Caco-2 (cell line): ENCODE data around the gene KSR2. TPM values are rescaled to one million over a fixed set of nuclear protein-coding genes. Genes with fewer than 3 reads are reported as not detected.
A peak's percentile ranks its signal among the peaks of the same experiment; 100 is the strongest.

Source experiments
- BruUV-seq: library from RNA; stranded (reverse); fragments of 400-500 nt; replicated peaks from 2 replicates; lab custom pipeline; 2021; lab: Mats Ljungman, UMichigan
- CTCF ChIA-PET: fragments of 300-600 bp; sonication (Branson Sonifier 250); formaldehyde crosslinking; loops from one replicate; lab custom pipeline; 2022; ENCODE audit warnings: antibody characterized with exemption; lab: Charles Lee
- POLR2A ChIA-PET: fragments of 300-600 bp; sonication (Branson Sonifier 250); formaldehyde crosslinking; loops from one replicate; lab custom pipeline; 2022; ENCODE audit warnings: antibody characterized with exemption; lab: Charles Lee
- DNase-seq, 2 experiments: peaks; one replicate each; pipeline versions ENCODE4 v3.0.0 to v3.0.0-alpha.2; 2020 to 2022
- H3K27me3 ChIP-seq: replicated peaks from 2 replicates; pipeline ENCODE4 v1.6.0; 2011; ENCODE audit warnings: low read length; ENCODE audit not compliant: control insufficient read depth, insufficient read depth
- H3K36me3 ChIP-seq: 2 replicates; pipeline ENCODE4 v1.5.1; 2011; ENCODE audit warnings: low read length; ENCODE audit not compliant: control insufficient read depth, insufficient read depth
- H3K4me1 ChIP-seq: fragments of 250-450 bp; sonication (Bioruptor Pico); 2 replicates; pipeline ENCODE4 v1.5.1; 2020; ENCODE audit warnings: mild to moderate bottlenecking
- H3K4me3 ChIP-seq: 2 replicates; pipeline ENCODE4 v1.5.1; 2011; ENCODE audit warnings: low read depth, mild to moderate bottlenecking, control low read depth, low read length
- H3K9me3 ChIP-seq: fragments of 250-450 bp; sonication (Bioruptor Pico); 2 replicates; pipeline ENCODE4 v1.5.1; 2020; ENCODE audit warnings: mild to moderate bottlenecking, moderate library complexity
- H3K27ac Mint-ChIP-seq: one replicate; pipeline ENCODE4 v1.8.0; 2022; ENCODE audit warnings: mixed read lengths; ENCODE audit not compliant: unreplicated experiment
- H3K27me3 Mint-ChIP-seq: one replicate; pipeline ENCODE4 v1.8.0; 2022; ENCODE audit warnings: mixed read lengths; ENCODE audit not compliant: insufficient read depth, unreplicated experiment
- H3K36me3 Mint-ChIP-seq: one replicate; pipeline ENCODE4 v1.8.0; 2022; ENCODE audit warnings: mild to moderate bottlenecking, mixed read lengths; ENCODE audit not compliant: insufficient read depth, unreplicated experiment
- H3K4me1 Mint-ChIP-seq: one replicate; pipeline ENCODE4 v1.8.0; 2022; ENCODE audit warnings: low read depth, mixed read lengths; ENCODE audit not compliant: unreplicated experiment
- H3K4me3 Mint-ChIP-seq: one replicate; pipeline ENCODE4 v1.8.0; 2022; ENCODE audit warnings: mild to moderate bottlenecking, moderate library complexity, mixed read lengths; ENCODE audit not compliant: unreplicated experiment
- H3K9me3 Mint-ChIP-seq: one replicate; pipeline ENCODE4 v1.8.0; 2022; ENCODE audit warnings: mixed read lengths; ENCODE audit not compliant: unreplicated experiment
- intact Hi-C: fragments of 100-400 bp; cut with micrococcal nuclease; formaldehyde crosslinking; loops from one replicate; pipeline ENCODE4 v1.10.0; 2022; ENCODE audit not compliant: unreplicated experiment
- total RNA-seq: library from RNA; stranded (reverse); gene quantifications from 2 replicates; pipeline ENCODE4 v1.2.3, GENCODE V29; 2022
- TF ChIP-seq, protein P1 (sequence below), 2 experiments: fragments of 200-600 bp in 1 of 2; IDR thresholded peaks; 1 replicate in 1 of 2; 2 replicates in 1 of 2; pipeline versions ENCODE4 v1.5.1 to v1.8.0; 2011 to 2022; ENCODE audit warnings: antibody characterized with exemption in 1 of 2, control low read depth in 1 of 2, inconsistent platforms in 1 of 2, low read depth in 1 of 2, low read length in 1 of 2, mild to moderate bottlenecking in 1 of 2, moderate library complexity in 1 of 2; ENCODE audit not compliant: insufficient read depth in 1 of 2, severe bottlenecking in 1 of 2, unreplicated experiment in 1 of 2

Gene KSR2
- total RNA-seq, 1 experiment from 2014 or later, result 0.66 TPM

DNA sequence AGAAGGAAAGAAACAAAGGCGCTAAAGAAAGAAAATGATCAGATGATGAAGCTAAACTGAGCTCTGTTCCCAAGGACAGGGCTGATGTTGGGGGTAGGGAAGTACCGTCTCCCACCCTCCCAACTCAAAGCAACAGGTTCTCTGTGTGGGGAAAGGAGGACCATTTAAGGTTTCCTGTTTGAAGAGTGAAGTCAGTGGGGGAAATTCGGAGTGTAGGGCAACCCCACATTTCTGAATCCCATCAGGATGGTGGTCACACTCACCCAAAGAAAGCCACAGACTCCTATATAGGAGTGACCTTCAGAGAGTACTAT, 131.1 kb downstream of the KSR2 start:
- TF ChIP-seq, protein P1, sequence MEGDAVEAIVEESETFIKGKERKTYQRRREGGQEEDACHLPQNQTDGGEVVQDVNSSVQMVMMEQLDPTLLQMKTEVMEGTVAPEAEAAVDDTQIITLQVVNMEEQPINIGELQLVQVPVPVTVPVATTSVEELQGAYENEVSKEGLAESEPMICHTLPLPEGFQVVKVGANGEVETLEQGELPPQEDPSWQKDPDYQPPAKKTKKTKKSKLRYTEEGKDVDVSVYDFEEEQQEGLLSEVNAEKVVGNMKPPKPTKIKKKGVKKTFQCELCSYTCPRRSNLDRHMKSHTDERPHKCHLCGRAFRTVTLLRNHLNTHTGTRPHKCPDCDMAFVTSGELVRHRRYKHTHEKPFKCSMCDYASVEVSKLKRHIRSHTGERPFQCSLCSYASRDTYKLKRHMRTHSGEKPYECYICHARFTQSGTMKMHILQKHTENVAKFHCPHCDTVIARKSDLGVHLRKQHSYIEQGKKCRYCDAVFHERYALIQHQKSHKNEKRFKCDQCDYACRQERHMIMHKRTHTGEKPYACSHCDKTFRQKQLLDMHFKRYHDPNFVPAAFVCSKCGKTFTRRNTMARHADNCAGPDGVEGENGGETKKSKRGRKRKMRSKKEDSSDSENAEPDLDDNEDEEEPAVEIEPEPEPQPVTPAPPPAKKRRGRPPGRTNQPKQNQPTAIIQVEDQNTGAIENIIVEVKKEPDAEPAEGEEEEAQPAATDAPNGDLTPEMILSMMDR (IDR thresholded peaks at IDR 0.05; ENCODE audit: insufficient read depth in 1 of 2, low read depth in 1 of 2, low read length in 1 of 2, severe bottlenecking in 1 of 2, unreplicated experiment in 1 of 2), result no peak
- H3K36me3 Mint-ChIP-seq, result no peaks in the 10 kb centered on the region
- no peak overlapping the region for H3K4me3 Mint-ChIP-seq
- no peaks in the 10 kb centered on the region for H3K4me1 Mint-ChIP-seq
- intact Hi-C loops, result loop anchor here (1.0 to 5.0 kb wide), 4 partner anchors 167 to 625 kb away; no protein-coding TSS in a partner anchor
- H3K27me3 Mint-ChIP-seq, result peaks cover 6% of the 10 kb centered on the region
- BruUV-seq, result no TSS peak
- Histone ChIP-seq H3K36me3 (no peaks in the 10 kb centered on the region), H3K4me1 (no peaks in the 10 kb centered on the region), H3K4me3 (no peak overlapping the region), H3K9me3 (no peaks in the 10 kb centered on the region), H3K27me3 (no peaks in the 10 kb centered on the region)
- CTCF ChIA-PET, result interaction anchor here (0.5 to 3.6 kb wide), 9 partner anchors 12 to 470 kb away, joined by 3 to 27 read pairs (median 3); partner anchors contain the start of gene WSB2
- DNase-seq, result no peak
- POLR2A ChIA-PET, result no interaction called here
- H3K9me3 Mint-ChIP-seq, result no peaks in the 10 kb centered on the region
- H3K27ac Mint-ChIP-seq, result no peak overlapping the region

DNA sequence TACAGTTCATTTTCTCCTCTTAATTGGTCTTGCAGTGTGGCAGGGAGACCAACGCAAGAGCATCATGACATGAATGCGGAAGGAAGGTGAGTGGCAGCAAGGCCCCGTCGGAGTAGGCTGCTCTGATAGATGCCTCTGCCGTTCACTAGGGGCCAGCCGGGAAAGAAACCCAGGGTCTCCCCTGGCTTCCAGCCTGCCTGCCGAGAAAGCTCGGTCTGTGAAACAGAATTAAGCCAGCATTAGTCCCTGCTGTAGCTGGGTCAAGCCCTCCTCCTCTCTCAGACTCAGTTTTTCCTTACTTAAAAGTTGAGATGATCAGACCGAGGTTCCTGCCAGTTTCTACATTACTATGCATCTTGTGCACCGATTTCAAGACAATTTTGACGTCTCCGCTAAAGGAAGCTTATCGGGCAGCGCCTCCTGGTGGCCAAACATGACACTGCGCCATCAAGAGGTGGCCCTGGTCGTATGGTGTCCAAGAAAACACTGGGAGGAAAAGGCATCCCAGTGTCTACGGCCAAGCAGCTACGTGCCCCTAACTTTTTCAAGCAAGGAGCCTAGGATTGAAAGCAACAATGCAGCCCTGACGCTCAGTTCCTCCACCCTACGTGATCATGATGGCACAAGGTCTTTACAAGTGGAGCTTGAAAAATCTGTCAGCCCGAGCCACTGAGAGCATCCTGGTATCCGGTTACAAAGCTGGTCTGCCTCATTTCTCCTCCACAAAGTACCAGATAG, 131.6 kb downstream of the KSR2 start:
- intact Hi-C loops, result loop anchor here (1.0 to 5.0 kb wide), 4 partner anchors 166 to 625 kb away; no protein-coding TSS in a partner anchor
- no peaks in the 10 kb centered on the region for H3K36me3 Mint-ChIP-seq
- no peak overlapping the region for H3K4me3 Mint-ChIP-seq
- CTCF ChIA-PET, result interaction anchor here (0.5 to 3.6 kb wide), 12 partner anchors 13 to 1895 kb away, joined by 3 to 27 read pairs (median 3); partner anchors contain the start of gene WSB2
- H3K27me3 Mint-ChIP-seq, result peaks cover 5% of the 10 kb centered on the region
- DNase-seq, result peak; percentile 61 to 78
- no peak overlapping the region for H3K4me3 ChIP-seq
- H3K4me1 Mint-ChIP-seq, result no peaks in the 10 kb centered on the region
- BruUV-seq, result no TSS peak
- TF ChIP-seq, protein P1 (IDR thresholded peaks at IDR 0.05; ENCODE audit: insufficient read depth in 1 of 2, low read depth in 1 of 2, low read length in 1 of 2, severe bottlenecking in 1 of 2, unreplicated experiment in 1 of 2), result peak; percentile 95 to 96
- no peaks in the 10 kb centered on the region for H3K36me3 ChIP-seq
- H3K9me3 ChIP-seq, result no peaks in the 10 kb centered on the region
- no peaks in the 10 kb centered on the region for H3K27me3 ChIP-seq
- no peaks in the 10 kb centered on the region for H3K4me1 ChIP-seq
- POLR2A ChIA-PET, result no interaction called here
- H3K9me3 Mint-ChIP-seq, result no peaks in the 10 kb centered on the region
- no peak overlapping the region for H3K27ac Mint-ChIP-seq

DNA sequence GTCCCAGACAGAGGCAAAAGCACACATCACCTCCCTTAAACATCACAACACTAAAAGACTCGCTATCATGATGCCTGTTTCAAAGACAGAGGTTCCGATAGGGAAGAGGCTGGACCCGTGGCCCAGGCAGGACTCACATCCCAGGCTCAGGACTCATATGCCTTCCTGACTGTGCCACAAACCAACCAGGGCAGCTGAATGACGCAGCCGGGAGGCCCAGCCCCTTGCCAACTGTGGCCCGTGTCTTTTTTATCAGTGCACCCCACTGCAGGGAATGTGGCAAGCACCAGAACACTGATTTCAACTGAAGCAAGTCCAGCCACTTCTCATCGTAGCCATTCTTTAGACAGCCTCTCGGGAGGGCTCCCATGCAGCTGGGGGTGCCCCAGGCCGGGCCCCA, 132.3 kb downstream of the KSR2 start:
- Mint-ChIP-seq H3K9me3 (peaks cover under 1% of the 10 kb centered on the region), H3K36me3 (no peaks in the 10 kb centered on the region), H3K4me3 (no peak overlapping the region), H3K4me1 (no peaks in the 10 kb centered on the region), H3K27me3 (peaks cover 2% of the 10 kb centered on the region), H3K27ac (no peak overlapping the region)
- intact Hi-C loops, result loop anchor here (2.0 to 5.0 kb wide), 2 partner anchors 166 to 624 kb away; no protein-coding TSS in a partner anchor
- H3K4me1 ChIP-seq, result no peaks in the 10 kb centered on the region
- no peak overlapping the region for H3K4me3 ChIP-seq
- BruUV-seq, result no TSS peak
- TF ChIP-seq, protein P1 (IDR thresholded peaks at IDR 0.05; ENCODE audit: insufficient read depth in 1 of 2, low read depth in 1 of 2, low read length in 1 of 2, severe bottlenecking in 1 of 2, unreplicated experiment in 1 of 2), result no peak
- ChIA-PET CTCF (interaction anchor here (0.5 to 3.6 kb wide), 4 partner anchors 109 to 989 kb away, joined by 4 to 27 read pairs (median 5); no protein-coding TSS in a partner anchor), POLR2A (no interaction called here)
- H3K27me3 ChIP-seq, result no peaks in the 10 kb centered on the region
- H3K9me3 ChIP-seq, result no peaks in the 10 kb centered on the region
- DNase-seq, result no peak
- no peaks in the 10 kb centered on the region for H3K36me3 ChIP-seq
